Sigmoid colon (tissue), 4 donors: ENCODE results near the gene IWS1.

Source experiments
- EP300 ChIP-seq, 4 donors: sonication (generic); formaldehyde crosslinking; IDR thresholded peaks; one replicate each; pipeline ENCODE4 v1.6.1; 2017; ENCODE audit warnings: antibody characterized with exemption in 4 of 4
- POLR2A ChIP-seq, 2 donors: fragments of 450-650 bp; IDR thresholded peaks; one replicate each; pipeline ENCODE4 v1.6.1; 2016; ENCODE audit warnings: antibody characterized with exemption in 2 of 2, mild to moderate bottlenecking in 2 of 2, moderate library complexity in 2 of 2
- TF ChIP-seq, protein P1 (sequence below), 4 experiments: fragments of 450-650 bp in 3 of 4; fragments of 200-600 bp in 1 of 4; IDR thresholded peaks; one replicate each; pipeline ENCODE4 v1.5.1; 2016 to 2019; ENCODE audit warnings: antibody characterized with exemption in 4 of 4, mild to moderate bottlenecking in 3 of 4, moderate library complexity in 2 of 4

DNA sequence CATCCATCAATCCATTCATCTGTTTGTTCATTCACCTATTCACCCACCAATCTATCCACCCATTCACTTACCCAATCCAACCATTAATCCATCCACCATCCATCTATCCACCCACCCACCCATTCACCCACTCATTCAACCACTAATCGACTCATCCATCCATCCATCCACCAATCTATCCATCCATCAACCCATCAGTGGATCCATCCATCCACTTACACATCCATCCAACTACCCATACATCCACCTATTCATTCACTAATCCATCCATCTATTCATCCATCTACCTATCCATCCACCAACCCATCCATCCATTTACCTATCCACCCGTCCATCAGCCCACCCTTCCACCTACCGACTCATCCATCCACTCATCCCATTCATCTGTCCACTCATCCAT lies 20.5 kb upstream of the IWS1 start:
- TF ChIP-seq, protein P1, sequence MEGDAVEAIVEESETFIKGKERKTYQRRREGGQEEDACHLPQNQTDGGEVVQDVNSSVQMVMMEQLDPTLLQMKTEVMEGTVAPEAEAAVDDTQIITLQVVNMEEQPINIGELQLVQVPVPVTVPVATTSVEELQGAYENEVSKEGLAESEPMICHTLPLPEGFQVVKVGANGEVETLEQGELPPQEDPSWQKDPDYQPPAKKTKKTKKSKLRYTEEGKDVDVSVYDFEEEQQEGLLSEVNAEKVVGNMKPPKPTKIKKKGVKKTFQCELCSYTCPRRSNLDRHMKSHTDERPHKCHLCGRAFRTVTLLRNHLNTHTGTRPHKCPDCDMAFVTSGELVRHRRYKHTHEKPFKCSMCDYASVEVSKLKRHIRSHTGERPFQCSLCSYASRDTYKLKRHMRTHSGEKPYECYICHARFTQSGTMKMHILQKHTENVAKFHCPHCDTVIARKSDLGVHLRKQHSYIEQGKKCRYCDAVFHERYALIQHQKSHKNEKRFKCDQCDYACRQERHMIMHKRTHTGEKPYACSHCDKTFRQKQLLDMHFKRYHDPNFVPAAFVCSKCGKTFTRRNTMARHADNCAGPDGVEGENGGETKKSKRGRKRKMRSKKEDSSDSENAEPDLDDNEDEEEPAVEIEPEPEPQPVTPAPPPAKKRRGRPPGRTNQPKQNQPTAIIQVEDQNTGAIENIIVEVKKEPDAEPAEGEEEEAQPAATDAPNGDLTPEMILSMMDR (IDR thresholded peaks at IDR 0.05) = no peak
- TF ChIP-seq POLR2A (IDR thresholded peaks at IDR 0.05) (no peak), EP300 (IDR thresholded peaks at IDR 0.05) (no peak)
